Upper lobe of right lung (tissue), 1 donor: ENCODE data around the gene RASL10A. TPM values are rescaled to one million over a fixed set of nuclear protein-coding genes. Genes with fewer than 3 reads are reported as not detected.
"Not testable (repeated sequence)": the region's sequence is repeated elsewhere in the genome, so short reads cannot be mapped to it uniquely, and the experiment has no call there.

Experiments
- ATAC-seq: fragments of 200-7000 bp; cut with Tn5 transposase; one replicate; pipeline ENCODE4 v1.9.1; 2020; ENCODE audit warnings: mild to moderate bottlenecking, moderate library complexity
- DNase-seq: peaks from one replicate; pipeline ENCODE4 v3.0.0-alpha.2; 2020
- H3K27ac ChIP-seq: fragments of 200-600 bp; one replicate; pipeline ENCODE4 v1.8.0; 2022
- H3K27me3 ChIP-seq: fragments of 200-600 bp; one replicate; pipeline ENCODE4 v1.8.0; 2022; ENCODE audit warnings: mild to moderate bottlenecking
- H3K36me3 ChIP-seq: fragments of 200-600 bp; one replicate; pipeline ENCODE4 v1.8.0; 2022
- H3K4me1 ChIP-seq: fragments of 200-600 bp; one replicate; pipeline ENCODE4 v1.8.0; 2022
- H3K4me3 ChIP-seq: fragments of 200-600 bp; one replicate; pipeline ENCODE4 v1.8.0; 2022; ENCODE audit warnings: mild to moderate bottlenecking
- H3K9me3 ChIP-seq: fragments of 200-600 bp; one replicate; pipeline ENCODE4 v1.8.0; 2022
- CTCF ChIP-seq: fragments of 200-600 bp; IDR thresholded peaks from one replicate; pipeline ENCODE4 v1.8.0; 2022; ENCODE audit warnings: antibody characterized with exemption
- intact Hi-C: fragments of 100-400 bp; cut with DNase I; formaldehyde crosslinking; loops from one replicate; pipeline ENCODE4 v1.11.0; 2022
- total RNA-seq: library from RNA; stranded (reverse); fragmentation: NEBNext Ultra II Directional; extraction: Animal tissue kit (Norgen Biotek cat#: 25700); gene quantifications from one replicate; pipeline ENCODE4 v1.2.1, GENCODE V29; 2021
- donor health status: DM: no; HTN: yes; CAD: no; lungs with severe emphysema.

RASL10A gene
- total RNA-seq, 1 donor from 2014 or later, result 0.72 TPM

DNA sequence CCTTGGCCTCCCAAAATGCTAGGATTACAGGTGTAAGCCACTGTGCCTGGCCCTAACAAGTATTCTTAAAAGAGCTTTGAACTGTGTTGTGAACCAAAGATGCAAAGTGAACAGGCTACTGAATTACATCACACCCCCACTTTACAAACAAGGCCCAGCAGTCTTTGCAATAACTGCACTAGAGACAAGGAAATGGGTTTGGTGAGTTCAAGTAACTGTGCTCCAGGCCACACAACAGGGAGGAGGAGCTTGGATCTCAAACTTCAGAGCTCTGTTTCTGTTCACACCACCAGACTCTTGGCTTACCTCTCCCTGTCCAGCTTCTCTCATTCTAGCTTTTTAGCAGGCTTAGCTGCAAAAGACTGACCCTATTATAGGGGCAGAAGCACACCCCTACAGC lies 30.4 kb upstream of the RASL10A start:
- ATAC-seq (peak; percentile 53), DNase-seq (no peak)
- no peak for TF ChIP-seq CTCF
- intact Hi-C loops, result no loop called here
- Histone ChIP-seq H3K4me1 (no peaks in the 10 kb centered on the region), H3K27ac (no peak overlapping the region), H3K4me3 (no peak overlapping the region), H3K9me3 (no peaks in the 10 kb centered on the region), H3K36me3 (peaks cover 78% of the 10 kb centered on the region), H3K27me3 (no peaks in the 10 kb centered on the region)

- ATAC-seq, H3K9me3 ChIP-seq, DNase-seq, H3K4me3 ChIP-seq, intact Hi-C loops, H3K27ac ChIP-seq, H3K27me3 ChIP-seq, H3K4me1 ChIP-seq: not testable (repeated sequence)
- H3K36me3 ChIP-seq, result peaks cover 78% of the 10 kb centered on the region
These were observed 29.4 kb upstream of the RASL10A start for GRCh38 chr22:29344889-29345288.

DNA sequence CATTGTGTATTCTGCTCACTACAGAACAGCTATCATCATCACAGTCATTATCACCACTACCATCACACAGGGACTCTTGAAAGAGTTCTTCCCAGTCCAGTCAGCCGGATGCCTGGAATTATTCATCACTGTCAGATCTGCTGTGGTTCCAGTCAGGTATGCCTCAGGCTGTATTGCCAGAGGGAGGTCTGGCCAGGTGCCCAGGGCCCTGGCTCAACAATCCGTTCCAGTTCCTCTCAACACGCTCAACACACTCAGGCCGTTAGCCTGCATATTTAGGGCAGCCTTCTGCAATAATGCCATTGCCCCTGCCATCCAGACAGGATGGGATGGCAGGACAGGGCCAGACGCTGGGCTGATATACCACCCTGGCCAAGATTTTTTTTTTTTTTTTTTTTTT lies 28.6 kb upstream of the RASL10A start:
- DNase-seq (peak; percentile 87), ATAC-seq (peak; percentile 71)
- Histone ChIP-seq H3K27me3 (no peaks in the 10 kb centered on the region), H3K36me3 (peaks cover 78% of the 10 kb centered on the region), H3K9me3 (no peaks in the 10 kb centered on the region), H3K27ac (no peak overlapping the region), H3K4me1 (no peaks in the 10 kb centered on the region), H3K4me3 (no peak overlapping the region)
- intact Hi-C loops, result no loop called here
- no peak for TF ChIP-seq CTCF

GRCh38 chr22:29343313-29343805 lies 27.9 kb upstream of the RASL10A start:
- peak; percentile 85 for DNase-seq
- no peak overlapping the region for H3K27ac ChIP-seq
- H3K4me3 ChIP-seq, result no peak overlapping the region
- peak; percentile 54 for ATAC-seq
- TF ChIP-seq CTCF, result no peak
- H3K9me3 ChIP-seq, result no peaks in the 10 kb centered on the region
- H3K27me3 ChIP-seq, result no peaks in the 10 kb centered on the region
- H3K4me1 ChIP-seq, result no peaks in the 10 kb centered on the region
- intact Hi-C loops, result no loop called here
- H3K36me3 ChIP-seq, result peaks cover 78% of the 10 kb centered on the region

DNA sequence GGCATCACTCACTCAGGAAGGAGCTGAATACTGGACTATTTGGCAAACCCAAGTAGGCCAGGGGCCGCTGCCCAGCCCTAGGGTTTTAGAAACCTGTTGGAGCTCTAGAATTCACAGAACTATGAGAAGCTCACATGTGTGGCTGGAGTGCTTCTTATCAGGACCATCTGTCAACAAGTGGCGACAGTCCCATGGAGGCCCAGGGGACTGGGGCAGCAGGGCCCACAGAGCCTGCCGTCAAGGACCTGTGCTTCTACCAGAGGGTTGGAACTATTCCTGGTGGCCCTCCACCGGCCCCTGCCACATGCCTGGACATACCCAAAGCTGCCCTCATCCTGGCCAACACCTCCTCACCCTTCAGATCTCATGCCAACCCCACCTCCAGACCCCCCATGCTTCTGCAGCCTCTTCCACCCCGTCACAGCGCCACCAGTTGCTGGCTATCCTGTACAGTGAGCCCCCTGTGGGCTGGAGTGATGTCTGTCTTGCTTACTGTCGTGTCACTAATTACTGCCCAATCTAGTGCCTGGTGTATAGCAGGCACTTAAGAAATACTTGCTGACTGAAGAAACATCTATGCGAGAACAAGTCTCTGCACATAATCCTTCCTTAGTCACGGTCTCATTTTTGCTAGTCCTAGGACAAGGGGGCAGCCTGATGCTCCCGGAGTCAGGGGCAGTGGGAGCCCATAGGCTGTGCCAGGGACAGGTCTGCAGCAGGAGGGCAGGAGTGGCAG lies 27.2 kb upstream of the RASL10A start:
- ATAC-seq, result peak; percentile 35
- H3K27ac ChIP-seq, result no peak overlapping the region
- no peaks in the 10 kb centered on the region for H3K27me3 ChIP-seq
- peaks cover 78% of the 10 kb centered on the region for H3K36me3 ChIP-seq
- H3K9me3 ChIP-seq, result no peaks in the 10 kb centered on the region
- DNase-seq, result no peak
- no peak for TF ChIP-seq CTCF
- no peaks in the 10 kb centered on the region for H3K4me1 ChIP-seq
- intact Hi-C loops, result no loop called here
- H3K4me3 ChIP-seq, result no peak overlapping the region

DNA sequence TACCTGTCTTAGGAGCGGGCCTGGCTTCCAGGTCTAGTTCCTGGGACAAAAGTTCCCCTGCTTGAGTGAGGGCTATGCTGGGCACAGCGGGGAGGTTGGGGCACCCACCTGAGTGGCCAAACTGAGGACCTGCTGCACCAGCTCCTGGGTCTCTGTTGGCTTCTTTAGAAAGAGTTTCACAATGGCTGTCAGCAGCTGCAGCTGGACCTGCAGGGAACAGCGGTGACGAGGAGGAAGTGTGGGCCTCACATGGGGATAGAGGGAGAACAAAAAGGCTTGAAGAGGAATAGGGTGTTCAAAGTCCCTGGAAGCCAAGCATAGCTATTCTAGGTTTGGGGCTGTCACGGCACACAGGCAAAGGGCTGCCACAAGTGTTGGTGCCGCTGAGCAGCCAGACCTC lies 26.7 kb upstream of the RASL10A start:
- intact Hi-C loops, result no loop called here
- no peak overlapping the region for H3K27ac ChIP-seq
- ATAC-seq (no peak), DNase-seq (no peak)
- H3K4me1 ChIP-seq, result no peaks in the 10 kb centered on the region
- no peaks in the 10 kb centered on the region for H3K27me3 ChIP-seq
- no peaks in the 10 kb centered on the region for H3K9me3 ChIP-seq
- no peak for TF ChIP-seq CTCF
- H3K36me3 ChIP-seq, result peaks cover 78% of the 10 kb centered on the region
- H3K4me3 ChIP-seq, result no peak overlapping the region
